ENCODE data around the gene POP5.
A peak's percentile ranks its signal among the peaks of the same experiment; 100 is the strongest.
"Not testable (repeated sequence)": the region's sequence is repeated elsewhere in the genome, so short reads cannot be mapped to it uniquely, and the experiment has no call there.

Gene POP5
- 15.2 reads per million, percentile 41 among the genes with 10 or more reads in this experiment for total RNA-seq

- peak; percentile 88 for DNase-seq
Measured at GRCh38 chr12:120580787-120581723, at the start of gene POP5. Gene POP5 (minus strand): TSS chr12:120581402. CDS start chr12:120581362, 40 bp downstream.

- no peak for DNase-seq
Measured at GRCh38 chr12:120630104-120630892, 49.1 kb upstream of the POP5 start.

GRCh38 chr12:120628919-120629318 is 47.7 kb upstream of the POP5 start:
- no peak for DNase-seq

- no peak for DNase-seq
Measured at GRCh38 chr12:120625557-120626419, 44.6 kb upstream of the POP5 start.

GRCh38 chr12:120620624-120621023 is 39.4 kb upstream of the POP5 start:
- no peak for DNase-seq

GRCh38 chr12:120618954-120619615 is 37.9 kb upstream of the POP5 start:
- DNase-seq: no peak

- DNase-seq: not testable (repeated sequence)
Measured at GRCh38 chr12:120617767-120618166, 36.6 kb upstream of the POP5 start.

- not testable (repeated sequence) for DNase-seq
Measured at GRCh38 chr12:120617193-120617592, 36.0 kb upstream of the POP5 start.

GRCh38 chr12:120614848-120615247 is 33.6 kb upstream of the POP5 start:
- DNase-seq: no peak

GRCh38 chr12:120611534-120611933 is 30.3 kb upstream of the POP5 start:
- not testable (repeated sequence) for DNase-seq

GRCh38 chr12:120610560-120610959 is 29.4 kb upstream of the POP5 start:
- DNase-seq: no peak

- DNase-seq: not testable (repeated sequence)
Measured at GRCh38 chr12:120602416-120602815, 21.2 kb upstream of the POP5 start.

- no peak for DNase-seq
Measured at GRCh38 chr12:120599672-120600552, 18.7 kb upstream of the POP5 start.

- no peak for DNase-seq
Measured at GRCh38 chr12:120598674-120599463, 17.7 kb upstream of the POP5 start.

GRCh38 chr12:120597861-120598260 is 16.7 kb upstream of the POP5 start:
- no peak for DNase-seq

GRCh38 chr12:120596901-120597300 is 15.7 kb upstream of the POP5 start:
- no peak for DNase-seq

- no peak for DNase-seq
Measured at GRCh38 chr12:120592121-120593049, 11.2 kb upstream of the POP5 start.

GRCh38 chr12:120590741-120591407 is 9.7 kb upstream of the POP5 start:
- no peak for DNase-seq

Data from effector CD4-positive, alpha-beta T cell (primary cell).